K562 (cell line): ENCODE measurements around the gene POLR2L. TPM values are rescaled to one million over a fixed set of nuclear protein-coding genes. Genes with fewer than 3 reads are reported as not detected.

Source experiments
- ADNP ChIP-seq: fragments of 200-800 bp; sonication (Bioruptor generic); IDR thresholded peaks from 2 replicates; pipeline ENCODE4 v1.6.1; 2016; ENCODE audit warnings: missing genetic modification characterization, missing compliant biosample characterization
- BMI1 ChIP-seq: fragments of 150-350 bp; IDR thresholded peaks from 2 replicates; pipeline ENCODE4 v1.6.1; 2014; ENCODE audit warnings: low read length
- CBFA2T2 ChIP-seq: fragments of 450-650 bp; conservative IDR thresholded peaks from 2 replicates; pipeline ENCODE4 v1.6.1; 2017; ENCODE audit warnings: mild to moderate bottlenecking
- CC2D1A ChIP-seq: fragments of 450-650 bp; IDR thresholded peaks from 2 replicates; pipeline ENCODE4 v1.6.1; 2017; ENCODE audit warnings: mild to moderate bottlenecking
- FOS ChIP-seq: IDR thresholded peaks from 3 replicates; pipeline ENCODE4 v1.6.1; 2011; ENCODE audit not compliant: insufficient read length; ENCODE audit errors: extremely low read depth
- GATA2 ChIP-seq: sonication (generic); formaldehyde crosslinking; IDR thresholded peaks from 2 replicates; pipeline ENCODE4 v1.4.0; 2020; ENCODE audit warnings: mild to moderate bottlenecking, missing genetic modification reagents
- ILF3 ChIP-seq: fragments of 450-650 bp; IDR thresholded peaks from 2 replicates; pipeline ENCODE4 v1.6.1; 2018; ENCODE audit warnings: antibody characterized with exemption, mild to moderate bottlenecking, moderate library complexity, borderline replicate concordance
- KLF10 ChIP-seq: fragments of 250-450 bp; sonication (Bioruptor Pico); IDR thresholded peaks from 2 replicates; pipeline ENCODE4 v1.6.1; 2021; ENCODE audit warnings: matching md5 sums
- NCOR1 ChIP-seq: fragments of 450-650 bp; IDR thresholded peaks from 2 replicates; pipeline ENCODE4 v1.6.1; 2016; ENCODE audit warnings: mild to moderate bottlenecking, moderate library complexity
- RBM22 ChIP-seq: fragments of 200-400 bp; formaldehyde crosslinking; IDR thresholded peaks from 2 replicates; pipeline ENCODE4 v1.6.1; 2018; ENCODE audit warnings: low read length, low read depth; ENCODE audit not compliant: poor library complexity, severe bottlenecking
- RBM34 ChIP-seq: fragments of 200-400 bp; formaldehyde crosslinking; IDR thresholded peaks from 2 replicates; pipeline ENCODE4 v1.6.1; 2018; ENCODE audit warnings: low read length, borderline replicate concordance; ENCODE audit not compliant: insufficient read depth
- RFX5 ChIP-seq: IDR thresholded peaks from 2 replicates; pipeline ENCODE4 v1.6.1; 2011; ENCODE audit warnings: low read depth, mild to moderate bottlenecking, improper control_type of control experiment, low read length
- SMAD1 ChIP-seq: fragments of 150-350 bp; IDR thresholded peaks from 2 replicates; pipeline ENCODE4 v1.6.1; 2014; ENCODE audit warnings: low read length, low read depth; ENCODE audit not compliant: partially characterized antibody
- U2AF1 ChIP-seq: fragments of 200-400 bp; formaldehyde crosslinking; optimal IDR thresholded peaks from 2 replicates; pipeline ENCODE3; 2017; ENCODE audit warnings: mild to moderate bottlenecking, low read depth, low read length, moderate library complexity
- YY1 ChIP-seq, 3 experiments: IDR thresholded peaks; 2 replicates each; pipeline ENCODE4 v1.6.1; 2011; ENCODE audit warnings: low read length in 2 of 3, mild to moderate bottlenecking in 2 of 3, moderate library complexity in 2 of 3, borderline replicate concordance in 1 of 3, control low read depth in 1 of 3, low read depth in 1 of 3; ENCODE audit not compliant: insufficient read depth in 3 of 3, insufficient replicate concordance in 2 of 3, control insufficient read depth in 1 of 3, insufficient read length in 1 of 3; ENCODE audit errors: extremely low read depth in 1 of 3
- ZNF12 ChIP-seq: sonication (generic); formaldehyde crosslinking; IDR thresholded peaks from 2 replicates; pipeline ENCODE4 v1.4.0; 2020; ENCODE audit warnings: mild to moderate bottlenecking, missing genetic modification reagents
- ZNF134 ChIP-seq: fragments of 250-450 bp; sonication (Bioruptor Pico); conservative IDR thresholded peaks from 2 replicates; pipeline ENCODE4 v1.4.0; 2020
- ZNF143 ChIP-seq: sonication (generic); formaldehyde crosslinking; IDR thresholded peaks from 2 replicates; pipeline ENCODE4 v1.9.0; 2022; ENCODE audit warnings: mild to moderate bottlenecking, missing genetic modification reagents
- ZNF239 ChIP-seq: fragments of 250-450 bp; sonication (Bioruptor Pico); IDR thresholded peaks from 2 replicates; pipeline ENCODE4 v1.4.0; 2020; ENCODE audit warnings: mild to moderate bottlenecking
- ZNF77 ChIP-seq: fragments of 250-450 bp; sonication (Bioruptor Pico); IDR thresholded peaks from 2 replicates; pipeline ENCODE4 v1.5.0; 2020
- polyA plus RNA-seq, 8 experiments: library from polyadenylated mRNA; depleted of rRNA in 4 of 8; stranded (reverse) in 5 of 8; unstranded in 3 of 8; fragments of >200 nt; fragmentation: Nextera tagmentation in 2 of 8; fragmentation: Illumina TruSeq in 1 of 8; extraction: Ambion mirVana in 2 of 8; extraction: Trizol in 1 of 8; gene quantifications; 2 replicates each; pipeline versions ENCODE4 v1.2.1 to v1.2.3, GENCODE V29; 2011 to 2014; ENCODE audit warnings: inconsistent platforms in 1 of 8, missing spikeins in 1 of 8
- total RNA-seq, 7 experiments: library from RNA; depleted of rRNA in 6 of 7; stranded (reverse); fragments of >200 nt in 6 of 7; fragmentation: Illumina TruSeq in 2 of 7; extraction: Trizol in 2 of 7; gene quantifications; 2 replicates each; pipeline versions ENCODE4 v1.2.1 to v1.2.3, GENCODE V29; 2011 to 2021; ENCODE audit warnings: low replicate concordance in 1 of 7
- TF ChIP-seq, protein P1 (sequence below): fragments of 450-650 bp; IDR thresholded peaks from 2 replicates; pipeline ENCODE4 v1.6.1; 2014; ENCODE audit warnings: low read depth, mild to moderate bottlenecking, moderate library complexity, borderline replicate concordance
- TF ChIP-seq, protein P2 (sequence below): fragments of 450-650 bp; IDR thresholded peaks from 2 replicates; pipeline ENCODE4 v1.6.1; 2016
- TF ChIP-seq, protein P3 (sequence below), 2 experiments: fragments of 200-800 bp in 1 of 2; sonication (Bioruptor generic) in 1 of 2; sonication (generic) in 1 of 2; formaldehyde crosslinking in 1 of 2; IDR thresholded peaks in 1 of 2; conservative IDR thresholded peaks in 1 of 2; 2 replicates each; pipeline versions ENCODE4 v1.5.0 to v1.6.1; 2016 to 2020; ENCODE audit warnings: missing compliant biosample characterization in 1 of 2, missing genetic modification characterization in 1 of 2, missing genetic modification reagents in 1 of 2

POLR2L gene
- total and polyA plus RNA-seq, 9 of the 15 experiments (the other 6 are each of a cell fraction or from before 2014, with no cell fraction given) = 38.3 to 688 (median 108) TPM

DNA sequence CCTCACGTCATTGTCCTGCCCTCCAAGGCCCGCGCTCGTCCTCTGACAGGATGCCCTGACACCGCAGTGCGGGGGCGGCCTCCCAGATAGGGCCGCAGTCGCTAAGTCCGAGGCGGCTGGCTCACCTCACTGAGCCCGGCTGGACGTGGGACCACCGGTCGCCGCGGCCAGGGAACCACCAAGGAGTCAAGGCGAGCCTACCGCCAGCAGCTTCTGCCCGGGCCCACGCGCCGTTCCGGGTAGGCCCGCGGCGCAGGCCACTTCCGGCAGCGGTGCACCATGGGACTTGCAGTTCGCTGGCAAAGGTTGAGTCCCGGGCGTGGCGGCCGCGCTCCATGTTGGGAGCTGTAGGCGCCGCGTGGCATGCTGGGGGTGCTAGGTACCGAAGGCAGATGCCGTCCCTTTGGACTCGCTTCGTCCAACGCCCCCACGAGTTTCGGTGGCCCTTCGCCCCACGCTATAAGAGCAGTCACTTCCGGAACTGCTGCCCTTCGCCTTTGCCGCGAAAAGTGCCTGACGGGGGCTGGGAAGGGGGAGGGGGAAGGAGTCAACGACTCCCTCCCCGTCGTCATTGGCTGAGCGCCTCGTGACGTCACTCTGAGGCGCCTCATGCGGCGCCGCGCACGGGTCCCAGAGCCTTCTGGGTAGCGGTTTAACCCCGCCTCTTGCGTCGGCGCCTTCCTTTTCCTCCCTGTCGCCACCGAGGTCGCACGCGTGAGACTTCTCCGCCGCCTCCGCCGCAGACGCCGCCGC is 32.9 kb downstream of the POLR2L start, which contains the start of gene RPLP2 (continued):
- TF ChIP-seq RBM34 (peak; percentile 93; the same call in 1 of the 2 replicates), NCOR1 (no peak), KLF10 (CRISPR knock-in tag) (no peak), ZNF77 (CRISPR knock-in tag) (peak; percentile 72; the same call in 1 of the 2 replicates), ILF3 (no peak), ZNF143 (CRISPR knock-in tag) (peak; percentile 97), CBFA2T2 (no peak), SMAD1 (peak; percentile 61), RBM22 (no peak), RFX5 (peak; percentile 72; the same call in 1 of the 2 replicates), U2AF1 (peak; percentile 74), ADNP (no peak), CC2D1A (no peak), ZNF12 (CRISPR knock-in tag) (no peak), ZNF239 (CRISPR knock-in tag) (no peak), FOS (peak; percentile 50), GATA2 (CRISPR knock-in tag) (no peak), BMI1 (no peak), YY1 (IDR thresholded peaks at IDR 0.05; ENCODE audit: borderline replicate concordance in 1 of 3, control insufficient read depth in 1 of 3, extremely low read depth in 1 of 3, insufficient read depth in 3 of 3, insufficient read length in 1 of 3, insufficient replicate concordance in 2 of 3, low read depth in 1 of 3, low read length in 2 of 3) (peak; percentile 44 to 79 (median 79)), ZNF134 (no peak)
- TF ChIP-seq, protein P1, sequence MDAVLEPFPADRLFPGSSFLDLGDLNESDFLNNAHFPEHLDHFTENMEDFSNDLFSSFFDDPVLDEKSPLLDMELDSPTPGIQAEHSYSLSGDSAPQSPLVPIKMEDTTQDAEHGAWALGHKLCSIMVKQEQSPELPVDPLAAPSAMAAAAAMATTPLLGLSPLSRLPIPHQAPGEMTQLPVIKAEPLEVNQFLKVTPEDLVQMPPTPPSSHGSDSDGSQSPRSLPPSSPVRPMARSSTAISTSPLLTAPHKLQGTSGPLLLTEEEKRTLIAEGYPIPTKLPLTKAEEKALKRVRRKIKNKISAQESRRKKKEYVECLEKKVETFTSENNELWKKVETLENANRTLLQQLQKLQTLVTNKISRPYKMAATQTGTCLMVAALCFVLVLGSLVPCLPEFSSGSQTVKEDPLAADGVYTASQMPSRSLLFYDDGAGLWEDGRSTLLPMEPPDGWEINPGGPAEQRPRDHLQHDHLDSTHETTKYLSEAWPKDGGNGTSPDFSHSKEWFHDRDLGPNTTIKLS = peak; percentile 99
- TF ChIP-seq, protein P2, sequence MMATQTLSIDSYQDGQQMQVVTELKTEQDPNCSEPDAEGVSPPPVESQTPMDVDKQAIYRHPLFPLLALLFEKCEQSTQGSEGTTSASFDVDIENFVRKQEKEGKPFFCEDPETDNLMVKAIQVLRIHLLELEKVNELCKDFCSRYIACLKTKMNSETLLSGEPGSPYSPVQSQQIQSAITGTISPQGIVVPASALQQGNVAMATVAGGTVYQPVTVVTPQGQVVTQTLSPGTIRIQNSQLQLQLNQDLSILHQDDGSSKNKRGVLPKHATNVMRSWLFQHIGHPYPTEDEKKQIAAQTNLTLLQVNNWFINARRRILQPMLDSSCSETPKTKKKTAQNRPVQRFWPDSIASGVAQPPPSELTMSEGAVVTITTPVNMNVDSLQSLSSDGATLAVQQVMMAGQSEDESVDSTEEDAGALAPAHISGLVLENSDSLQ = peak; percentile 83
- TF ChIP-seq, protein P3, sequence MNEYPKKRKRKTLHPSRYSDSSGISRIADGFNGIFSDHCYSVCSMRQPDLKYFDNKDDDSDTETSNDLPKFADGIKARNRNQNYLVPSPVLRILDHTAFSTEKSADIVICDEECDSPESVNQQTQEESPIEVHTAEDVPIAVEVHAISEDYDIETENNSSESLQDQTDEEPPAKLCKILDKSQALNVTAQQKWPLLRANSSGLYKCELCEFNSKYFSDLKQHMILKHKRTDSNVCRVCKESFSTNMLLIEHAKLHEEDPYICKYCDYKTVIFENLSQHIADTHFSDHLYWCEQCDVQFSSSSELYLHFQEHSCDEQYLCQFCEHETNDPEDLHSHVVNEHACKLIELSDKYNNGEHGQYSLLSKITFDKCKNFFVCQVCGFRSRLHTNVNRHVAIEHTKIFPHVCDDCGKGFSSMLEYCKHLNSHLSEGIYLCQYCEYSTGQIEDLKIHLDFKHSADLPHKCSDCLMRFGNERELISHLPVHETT (CRISPR knock-in tag; conservative IDR thresholded peaks at IDR 0.05 in 1 of 2, IDR thresholded peaks at IDR 0.05 in 1 of 2) = peak in 1 of 2 experiments; percentile 86; a peak in 2 of 4 replicates
